Fibroblast of lung (primary cell): Measurements from ENCODE around the gene FCSK.
"Not testable (repeated sequence)": the region's sequence is repeated elsewhere in the genome, so short reads cannot be mapped to it uniquely, and the experiment has no call there.

Source experiments
- CTCF ChIP-seq, 2 donors: IDR thresholded peaks in 1 of 2; conservative IDR thresholded peaks in 1 of 2; 1 replicate in 1 of 2; 2 replicates in 1 of 2; pipeline ENCODE4 v1.5.1; 2011 to 2012; ENCODE audit warnings: low read length in 2 of 2, control low read depth in 1 of 2, inconsistent platforms in 1 of 2, low read depth in 1 of 2, mild to moderate bottlenecking in 1 of 2
- EZH2 ChIP-seq: IDR thresholded peaks from 2 replicates; pipeline ENCODE4 v1.5.1; 2012; ENCODE audit warnings: low read length, control low read depth, mild to moderate bottlenecking; ENCODE audit errors: missing control alignments

DNA sequence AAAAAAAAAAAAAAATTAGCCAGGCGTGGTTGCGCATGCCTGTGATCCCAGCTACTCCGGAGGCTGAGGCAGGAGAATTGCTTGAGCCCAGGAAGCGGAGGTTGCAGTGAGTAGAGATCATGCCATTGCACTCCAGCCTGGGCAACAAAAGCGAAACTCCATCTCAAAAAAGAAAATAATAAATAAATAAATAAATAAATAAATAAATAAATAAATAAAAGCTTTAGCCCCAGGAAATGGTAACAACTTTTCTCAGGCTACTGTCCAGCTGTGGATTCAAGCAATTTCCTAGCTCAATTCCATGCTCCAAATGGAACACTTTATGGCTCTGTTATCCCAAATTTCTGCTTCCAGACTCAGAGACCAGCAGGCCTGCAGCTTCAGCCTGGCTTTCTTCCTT lies 40.8 kb upstream of the FCSK start:
- TF ChIP-seq CTCF (conservative IDR thresholded peaks at IDR 0.05 in 1 of 2, IDR thresholded peaks at IDR 0.05 in 1 of 2; ENCODE audit: low read depth in 1 of 2, low read length in 2 of 2); EZH2: not testable (repeated sequence)
